IPS-NIHi7 (cell line): ENCODE measurements around the gene CHN1.

ENCODE experiments used
- DNase-seq: peaks from one replicate; pipeline ENCODE4 v3.0.0; 2012; ENCODE audit warnings: mixed read lengths; ENCODE audit errors: extremely low spot score

The CHN1 gene

GRCh38 chr2:175010848-175011254, 5.7 kb upstream of the CHN1 start:
- DNase-seq, result no peak

GRCh38 chr2:175009917-175010621, 4.9 kb upstream of the CHN1 start:
- DNase-seq, result no peak

- no peak for DNase-seq
Measured at GRCh38 chr2:175008801-175009495, 3.8 kb upstream of the CHN1 start.

- DNase-seq, result no peak
Measured at GRCh38 chr2:175008009-175008408, 2.8 kb upstream of the CHN1 start.

GRCh38 chr2:175007510-175007909, 2.3 kb upstream of the CHN1 start:
- DNase-seq, result no peak

- DNase-seq, result no peak
Measured at GRCh38 chr2:175006281-175006680, 1.1 kb upstream of the CHN1 start.

- DNase-seq, result no peak
Measured at GRCh38 chr2:175005733-175006264, 618 bp upstream of the CHN1 start.

GRCh38 chr2:175004730-175004979, 526 bp downstream of the CHN1 start:
- peak; percentile 54 for DNase-seq

GRCh38 chr2:175003875-175004729, 1.1 kb downstream of the CHN1 start:
- DNase-seq, result peak; percentile 56

GRCh38 chr2:175002547-175003274, 2.5 kb downstream of the CHN1 start:
- DNase-seq, result no peak

GRCh38 chr2:175001566-175001965, 3.6 kb downstream of the CHN1 start:
- DNase-seq, result no peak

GRCh38 chr2:174997110-174997509, 8.1 kb downstream of the CHN1 start:
- no peak for DNase-seq

GRCh38 chr2:174996622-174997021, 8.6 kb downstream of the CHN1 start:
- DNase-seq, result no peak

GRCh38 chr2:174994381-174994780, 10.8 kb downstream of the CHN1 start:
- DNase-seq, result no peak

GRCh38 chr2:174992886-174993285, 12.3 kb downstream of the CHN1 start:
- no peak for DNase-seq

- DNase-seq, result no peak
Measured at GRCh38 chr2:174985614-174986013, 19.6 kb downstream of the CHN1 start.

GRCh38 chr2:174984561-174984960, 20.6 kb downstream of the CHN1 start:
- no peak for DNase-seq

- DNase-seq, result no peak
Measured at GRCh38 chr2:174981331-174981730, 23.9 kb downstream of the CHN1 start.

GRCh38 chr2:174979996-174980395, 25.2 kb downstream of the CHN1 start:
- no peak for DNase-seq

- no peak for DNase-seq
Measured at GRCh38 chr2:174977364-174977763, 27.8 kb downstream of the CHN1 start.

- DNase-seq, result no peak
Measured at GRCh38 chr2:174974131-174974530, 31.1 kb downstream of the CHN1 start.

GRCh38 chr2:174972924-174973323, 32.3 kb downstream of the CHN1 start:
- no peak for DNase-seq
